PC-3 (cell line): Measurements from ENCODE around the gene EARS2. TPM values are rescaled to one million over a fixed set of nuclear protein-coding genes. Genes with fewer than 3 reads are reported as not detected.

Source experiments
- ATAC-seq: fragments of 200-7000 bp; cut with Tn5 transposase; 2 replicates; pipeline ENCODE4 v1.9.1; 2020; ENCODE audit warnings: mild to moderate bottlenecking, moderate library complexity
- BruUV-seq: library from RNA; stranded (reverse); fragments of 400-500 nt; replicated peaks from 2 replicates; lab custom pipeline; 2021; lab: Mats Ljungman, UMichigan
- CTCF ChIA-PET: fragments of 300-600 bp; sonication (Branson Sonifier 250); formaldehyde crosslinking; loops from one replicate; lab custom pipeline; 2022; ENCODE audit warnings: antibody characterized with exemption; lab: Charles Lee
- POLR2A ChIA-PET: fragments of 300-600 bp; sonication (Branson Sonifier 250); formaldehyde crosslinking; loops from one replicate; lab custom pipeline; 2022; ENCODE audit warnings: antibody characterized with exemption; ENCODE audit not compliant: unreplicated experiment; lab: Charles Lee
- DNase-seq: peaks from one replicate; pipeline ENCODE4 v3.0.0-alpha.2; 2015
- H2AFZ ChIP-seq: fragments of 300-600 bp; sonication (generic); 2 replicates; pipeline ENCODE4 v1.6.0; 2016; ENCODE audit warnings: antibody characterized with exemption, low read length
- H3F3A ChIP-seq: fragments of 300-600 bp; sonication (generic); one replicate; pipeline ENCODE4 v1.6.0; 2017; ENCODE audit warnings: antibody characterized with exemption, low read length, control low read depth, mild to moderate bottlenecking; ENCODE audit not compliant: unreplicated experiment
- H3K27ac ChIP-seq: fragments of 300-600 bp; sonication (generic); 2 replicates; pipeline ENCODE4 v1.5.1; 2016; ENCODE audit warnings: mild to moderate bottlenecking, low read length
- H3K27me3 ChIP-seq: fragments of 300-600 bp; sonication (generic); 2 replicates; pipeline ENCODE4 v1.6.1; 2016; ENCODE audit warnings: low read length, mixed read lengths
- H3K36me3 ChIP-seq: fragments of 300-600 bp; sonication (generic); 2 replicates; pipeline ENCODE4 v1.6.1; 2016; ENCODE audit warnings: low read depth, mixed run types, low read length, mixed read lengths
- H3K4me1 ChIP-seq: fragments of 300-600 bp; sonication (generic); 2 replicates; pipeline ENCODE4 v1.5.1; 2016; ENCODE audit warnings: low read length; ENCODE audit not compliant: insufficient read depth
- H3K4me2 ChIP-seq: fragments of 300-600 bp; sonication (generic); 2 replicates; pipeline ENCODE4 v1.6.0; 2016; ENCODE audit warnings: low read length
- H3K4me3 ChIP-seq: fragments of 300-600 bp; sonication (generic); 2 replicates; pipeline ENCODE4 v1.5.1; 2016; ENCODE audit warnings: mild to moderate bottlenecking, low read length, mixed read lengths
- H3K79me2 ChIP-seq: fragments of 300-600 bp; sonication (generic); 2 replicates; pipeline ENCODE4 v1.6.1; 2017; ENCODE audit warnings: low read length, mixed read lengths
- H3K9ac ChIP-seq: fragments of 300-600 bp; sonication (generic); 2 replicates; pipeline ENCODE4 v1.6.0; 2016; ENCODE audit warnings: mild to moderate bottlenecking, low read length
- H3K9me2 ChIP-seq: fragments of 300-600 bp; sonication (generic); replicated peaks from 2 replicates; pipeline ENCODE4 v1.6.1; 2016; ENCODE audit warnings: mixed run types, low read length, mixed read lengths
- H3K9me3 ChIP-seq: fragments of 300-600 bp; sonication (generic); 2 replicates; pipeline ENCODE4 v1.6.1; 2016; ENCODE audit warnings: low read length, mixed read lengths
- H4K20me1 ChIP-seq: fragments of 300-600 bp; sonication (generic); 2 replicates; pipeline ENCODE4 v1.6.1; 2016; ENCODE audit warnings: low read length, mixed read lengths
- CTCF ChIP-seq: fragments of 300-600 bp; sonication (generic); conservative IDR thresholded peaks from 2 replicates; pipeline ENCODE4 v1.5.1; 2017; ENCODE audit warnings: antibody characterized with exemption, low read depth, mild to moderate bottlenecking, low read length
- EZH2 ChIP-seq: fragments of 300-600 bp; sonication (generic); IDR thresholded peaks from one replicate; pipeline ENCODE4 v1.6.1; 2017; ENCODE audit warnings: antibody characterized with exemption, mild to moderate bottlenecking, low read length; ENCODE audit not compliant: unreplicated experiment
- EZH2phosphoT487 ChIP-seq: fragments of 300-600 bp; sonication (generic); IDR thresholded peaks from 2 replicates; pipeline ENCODE4 v1.6.1; 2018; ENCODE audit warnings: mild to moderate bottlenecking, antibody characterized with exemption, low read length, borderline replicate concordance
- intact Hi-C: fragments of 100-400 bp; cut with micrococcal nuclease; formaldehyde crosslinking; loops from 2 replicates; pipeline ENCODE4 v1.9.0; 2023
- total RNA-seq: library from RNA; depleted of rRNA; stranded (reverse); fragments of >200 nt; gene quantifications from 2 replicates; pipeline ENCODE4 v1.2.3, GENCODE V29; 2014

EARS2 gene
- total RNA-seq, 1 experiment from 2014 or later = 23.7 TPM

GRCh38 chr16:23523876-23524385 lies 33.2 kb downstream of the EARS2 start:
- Histone ChIP-seq H3K9ac (no peak overlapping the region), H2AFZ (no peak overlapping the region), H3K4me1 (peaks cover 3% of the 10 kb centered on the region; the same call in 1 of the 2 replicates), H3K4me3 (no peak overlapping the region), H3K9me2 (no peaks in the 10 kb centered on the region), H3F3A (no peaks in the 10 kb centered on the region), H3K4me2 (no peak overlapping the region), H3K9me3 (no peaks in the 10 kb centered on the region), H4K20me1 (no peaks in the 10 kb centered on the region), H3K27me3 (no peaks in the 10 kb centered on the region), H3K36me3 (peaks cover 2% of the 10 kb centered on the region; the same call in 1 of the 2 replicates), H3K27ac (no peak overlapping the region), H3K79me2 (no peaks in the 10 kb centered on the region)
- no peak for TF ChIP-seq CTCF
- TF ChIP-seq EZH2 = no peak
- TF ChIP-seq EZH2phosphoT487 = no peak
- DNase-seq (no peak), ATAC-seq (no peak)
- ChIA-PET POLR2A (no interaction called here), CTCF (no interaction called here)
- intact Hi-C loops = loop anchor here (5.0 kb wide), 1 partner anchor 52 kb away; no protein-coding TSS in a partner anchor
- BruUV-seq = TSS peak; percentile 15

- Histone ChIP-seq H3K36me3 (peaks cover 2% of the 10 kb centered on the region; the same call in 1 of the 2 replicates), H3K4me1 (peaks cover 8% of the 10 kb centered on the region), H3K79me2 (no peaks in the 10 kb centered on the region), H3K9me3 (no peaks in the 10 kb centered on the region), H3K4me3 (no peak overlapping the region), H3K9ac (no peak overlapping the region), H3K27me3 (no peaks in the 10 kb centered on the region), H2AFZ (no peak overlapping the region), H3K27ac (no peak overlapping the region), H3K9me2 (no peaks in the 10 kb centered on the region), H3F3A (no peaks in the 10 kb centered on the region), H3K4me2 (no peak overlapping the region), H4K20me1 (no peaks in the 10 kb centered on the region)
- ATAC-seq (no peak), DNase-seq (no peak)
- TF ChIP-seq CTCF = no peak
- no peak for TF ChIP-seq EZH2
- no peak for TF ChIP-seq EZH2phosphoT487
- CTCF ChIA-PET = no interaction called here
- intact Hi-C loops = loop anchor here (5.0 kb wide), 1 partner anchor 51 kb away; no protein-coding TSS in a partner anchor
- POLR2A ChIA-PET = no interaction called here
- BruUV-seq = no TSS peak
These were observed 33.8 kb downstream of the EARS2 start for GRCh38 chr16:23523321-23523720.

- Histone ChIP-seq H3K4me1 (peaks cover 8% of the 10 kb centered on the region), H3F3A (no peaks in the 10 kb centered on the region), H3K9ac (no peak overlapping the region), H3K27me3 (no peaks in the 10 kb centered on the region), H3K27ac (no peak overlapping the region), H2AFZ (no peak overlapping the region), H3K9me3 (no peaks in the 10 kb centered on the region), H3K4me2 (no peak overlapping the region), H3K36me3 (peaks cover 2% of the 10 kb centered on the region; the same call in 1 of the 2 replicates), H3K79me2 (no peaks in the 10 kb centered on the region), H3K4me3 (no peak overlapping the region), H4K20me1 (no peaks in the 10 kb centered on the region), H3K9me2 (no peaks in the 10 kb centered on the region)
- no peak for DNase-seq
- BruUV-seq = no TSS peak
- CTCF ChIA-PET = no interaction called here
- POLR2A ChIA-PET = no interaction called here
- intact Hi-C loops = loop anchor here (5.0 kb wide), 1 partner anchor 50 kb away; no protein-coding TSS in a partner anchor
- no peak for TF ChIP-seq EZH2
- TF ChIP-seq EZH2phosphoT487 = no peak
- no peak for TF ChIP-seq CTCF
- ATAC-seq = no peak
These were observed 35.2 kb downstream of the EARS2 start for GRCh38 chr16:23521965-23522364.
